GM10266 (cell line): ENCODE results near the gene MYO6.

ENCODE experiments used
- DNase-seq: peaks from one replicate; pipeline ENCODE4 v3.0.0; 2012; ENCODE audit errors: extremely low spot score
- CTCF ChIP-seq: IDR thresholded peaks from 2 replicates; pipeline ENCODE4 v1.5.1; 2012; ENCODE audit warnings: mild to moderate bottlenecking, low read depth; ENCODE audit not compliant: control insufficient read depth, insufficient read depth; ENCODE audit errors: missing control alignments

MYO6 gene

GRCh38 chr6:75946146-75946831, 197.2 kb downstream of the MYO6 start:
- no peak for DNase-seq
- no peak for TF ChIP-seq CTCF

- DNase-seq = no peak
- TF ChIP-seq CTCF = no peak
These were observed 198.9 kb downstream of the MYO6 start for GRCh38 chr6:75947935-75948334.

- DNase-seq = no peak
- TF ChIP-seq CTCF = no peak
These were observed 203.1 kb downstream of the MYO6 start for GRCh38 chr6:75952128-75952527.

- no peak for TF ChIP-seq CTCF
- DNase-seq = no peak
These were observed 214.5 kb downstream of the MYO6 start for GRCh38 chr6:75963569-75963968.

GRCh38 chr6:75968143-75968542, 219.1 kb downstream of the MYO6 start:
- TF ChIP-seq CTCF = no peak
- no peak for DNase-seq
